Measurements from ENCODE around the gene PIEZO2. TPM values are rescaled to one million over a fixed set of nuclear protein-coding genes. Genes with fewer than 3 reads are reported as not detected.
"Not testable (repeated sequence)": the region's sequence is repeated elsewhere in the genome, so short reads cannot be mapped to it uniquely, and the experiment has no call there.

The PIEZO2 gene
- total RNA-seq, 1 experiment from 2014 or later, result 0.11 TPM

DNA sequence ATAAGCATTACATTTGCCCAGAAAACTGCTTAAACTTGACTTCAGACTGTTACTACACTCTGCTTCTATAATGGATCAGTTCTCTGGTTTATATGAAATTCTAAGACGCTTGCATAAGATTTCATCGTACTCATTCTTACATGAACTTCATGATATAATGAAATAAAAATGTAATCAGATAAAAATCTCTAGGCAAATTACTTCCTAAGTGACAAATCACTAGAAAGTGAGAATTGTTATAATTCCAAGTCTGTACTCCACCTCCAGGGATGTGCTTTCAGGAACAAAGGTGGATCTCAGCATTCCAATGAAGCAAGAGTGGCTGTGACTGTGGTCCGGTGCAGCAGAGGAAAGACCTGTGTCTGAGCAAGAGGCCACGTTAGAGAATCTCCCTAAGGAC, 226.2 kb downstream of the PIEZO2 start:
- CTCF ChIA-PET, result no interaction called here
- no peaks in the 10 kb centered on the region for H3K4me1 ChIP-seq
- no peak overlapping the region for H3K4me3 ChIP-seq (ENCODE audit: low read depth, low read length)
- POLR2A ChIA-PET, result no interaction called here
- no peaks in the 10 kb centered on the region for H3K4me1 Mint-ChIP-seq (ENCODE audit: low read depth, unreplicated experiment)
- TF ChIP-seq, protein P1, sequence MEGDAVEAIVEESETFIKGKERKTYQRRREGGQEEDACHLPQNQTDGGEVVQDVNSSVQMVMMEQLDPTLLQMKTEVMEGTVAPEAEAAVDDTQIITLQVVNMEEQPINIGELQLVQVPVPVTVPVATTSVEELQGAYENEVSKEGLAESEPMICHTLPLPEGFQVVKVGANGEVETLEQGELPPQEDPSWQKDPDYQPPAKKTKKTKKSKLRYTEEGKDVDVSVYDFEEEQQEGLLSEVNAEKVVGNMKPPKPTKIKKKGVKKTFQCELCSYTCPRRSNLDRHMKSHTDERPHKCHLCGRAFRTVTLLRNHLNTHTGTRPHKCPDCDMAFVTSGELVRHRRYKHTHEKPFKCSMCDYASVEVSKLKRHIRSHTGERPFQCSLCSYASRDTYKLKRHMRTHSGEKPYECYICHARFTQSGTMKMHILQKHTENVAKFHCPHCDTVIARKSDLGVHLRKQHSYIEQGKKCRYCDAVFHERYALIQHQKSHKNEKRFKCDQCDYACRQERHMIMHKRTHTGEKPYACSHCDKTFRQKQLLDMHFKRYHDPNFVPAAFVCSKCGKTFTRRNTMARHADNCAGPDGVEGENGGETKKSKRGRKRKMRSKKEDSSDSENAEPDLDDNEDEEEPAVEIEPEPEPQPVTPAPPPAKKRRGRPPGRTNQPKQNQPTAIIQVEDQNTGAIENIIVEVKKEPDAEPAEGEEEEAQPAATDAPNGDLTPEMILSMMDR (IDR thresholded peaks at IDR 0.05; ENCODE audit: insufficient read depth in 1 of 2, low read depth in 1 of 2, low read length in 1 of 2, severe bottlenecking in 1 of 2, unreplicated experiment in 1 of 2), result no peak
- intact Hi-C loops (cut with micrococcal nuclease; ENCODE audit: unreplicated experiment), result no loop called here
- H3K36me3 ChIP-seq (ENCODE audit: control insufficient read depth, insufficient read depth, low read length), result no peaks in the 10 kb centered on the region
- BruUV-seq (replicated peaks), result no TSS peak
- no peaks in the 10 kb centered on the region for H3K27me3 ChIP-seq (replicated peaks; ENCODE audit: control insufficient read depth, insufficient read depth, low read length)
- H3K27me3 Mint-ChIP-seq (ENCODE audit: insufficient read depth, unreplicated experiment), result no peaks in the 10 kb centered on the region
- no peaks in the 10 kb centered on the region for H3K9me3 Mint-ChIP-seq (ENCODE audit: unreplicated experiment)
- H3K27ac Mint-ChIP-seq (ENCODE audit: unreplicated experiment), result no peak overlapping the region
- no peaks in the 10 kb centered on the region for H3K36me3 Mint-ChIP-seq (ENCODE audit: insufficient read depth, unreplicated experiment)
- DNase-seq, result no peak
- H3K9me3 ChIP-seq, result no peaks in the 10 kb centered on the region
- no peak overlapping the region for H3K4me3 Mint-ChIP-seq (ENCODE audit: unreplicated experiment)

DNA sequence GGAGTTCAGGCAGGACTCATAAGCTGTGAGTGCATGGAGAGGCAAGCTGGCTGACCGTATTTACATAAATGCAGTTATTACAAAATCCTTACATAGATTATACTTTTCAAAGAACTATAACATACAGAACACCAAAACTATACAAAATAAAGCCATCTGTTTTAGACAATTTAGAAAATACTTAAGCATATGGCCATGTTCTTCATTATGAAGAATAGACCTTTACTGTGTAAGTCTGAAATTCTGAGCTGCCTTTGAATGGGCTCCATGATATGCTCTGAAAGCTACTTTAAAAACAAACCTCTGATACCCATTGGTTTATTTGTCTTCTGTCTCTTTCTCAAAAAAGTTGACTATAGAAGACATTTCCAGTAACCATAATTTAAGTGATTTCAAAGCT, 226.7 kb downstream of the PIEZO2 start:
- H3K36me3 ChIP-seq (ENCODE audit: control insufficient read depth, insufficient read depth, low read length); DNase-seq; H3K9me3 ChIP-seq; H3K4me1 ChIP-seq; BruUV-seq (replicated peaks); H3K4me1 Mint-ChIP-seq (ENCODE audit: low read depth, unreplicated experiment); H3K36me3 Mint-ChIP-seq (ENCODE audit: insufficient read depth, unreplicated experiment); H3K9me3 Mint-ChIP-seq (ENCODE audit: unreplicated experiment); POLR2A ChIA-PET; H3K4me3 ChIP-seq (ENCODE audit: low read depth, low read length); H3K4me3 Mint-ChIP-seq (ENCODE audit: unreplicated experiment); H3K27me3 Mint-ChIP-seq (ENCODE audit: insufficient read depth, unreplicated experiment); H3K27ac Mint-ChIP-seq (ENCODE audit: unreplicated experiment); H3K27me3 ChIP-seq (replicated peaks; ENCODE audit: control insufficient read depth, insufficient read depth, low read length); CTCF ChIA-PET; intact Hi-C loops (cut with micrococcal nuclease; ENCODE audit: unreplicated experiment): not testable (repeated sequence)

DNA sequence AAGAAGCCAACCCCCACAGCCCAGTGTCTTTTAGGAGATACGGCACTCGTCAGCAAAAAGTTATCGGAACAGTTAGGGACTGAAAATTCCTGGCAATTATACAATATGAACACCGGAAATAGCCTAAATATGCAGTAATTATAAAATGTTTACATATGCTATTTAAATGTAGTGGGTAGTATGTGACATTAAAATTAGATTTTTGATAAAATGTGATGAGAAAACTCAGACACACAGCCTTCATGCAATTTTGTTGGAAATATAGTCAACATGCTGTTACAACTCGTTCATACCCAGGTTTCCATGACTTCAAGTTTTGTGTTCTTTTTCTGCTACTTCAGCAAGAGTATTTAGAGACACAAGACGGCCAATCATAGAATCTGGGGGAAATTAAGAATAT, 229.1 kb downstream of the PIEZO2 start:
- H3K36me3 ChIP-seq (ENCODE audit: control insufficient read depth, insufficient read depth, low read length); H3K36me3 Mint-ChIP-seq (ENCODE audit: insufficient read depth, unreplicated experiment); H3K4me3 ChIP-seq (ENCODE audit: low read depth, low read length); H3K27me3 ChIP-seq (replicated peaks; ENCODE audit: control insufficient read depth, insufficient read depth, low read length); H3K27ac Mint-ChIP-seq (ENCODE audit: unreplicated experiment); H3K9me3 ChIP-seq; H3K4me1 Mint-ChIP-seq (ENCODE audit: low read depth, unreplicated experiment); POLR2A ChIA-PET; H3K4me1 ChIP-seq; CTCF ChIA-PET; BruUV-seq (replicated peaks); H3K27me3 Mint-ChIP-seq (ENCODE audit: insufficient read depth, unreplicated experiment); DNase-seq; intact Hi-C loops (cut with micrococcal nuclease; ENCODE audit: unreplicated experiment); H3K4me3 Mint-ChIP-seq (ENCODE audit: unreplicated experiment); H3K9me3 Mint-ChIP-seq (ENCODE audit: unreplicated experiment): not testable (repeated sequence)

DNA sequence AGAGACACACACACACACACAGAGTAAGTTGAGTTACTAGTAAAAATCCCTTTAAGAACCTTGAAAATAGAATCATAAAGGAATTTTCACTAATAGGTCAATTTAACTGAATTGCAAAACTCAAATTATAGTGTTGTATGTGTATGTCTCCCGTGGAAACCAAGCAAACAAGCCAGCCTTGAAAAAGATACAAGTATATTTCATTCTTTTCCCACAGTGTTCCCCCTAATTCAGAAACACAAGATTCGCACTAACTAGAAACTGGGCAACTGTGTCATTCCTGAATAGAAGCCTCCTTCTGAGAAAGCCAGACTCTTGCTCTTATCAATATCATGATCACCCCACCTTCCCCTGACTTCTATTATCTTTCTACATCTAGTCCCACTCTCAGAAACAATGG, 229.5 kb downstream of the PIEZO2 start:
- Histone ChIP-seq H3K4me1 (no peaks in the 10 kb centered on the region), H3K27me3 (replicated peaks; ENCODE audit: control insufficient read depth, insufficient read depth, low read length) (no peaks in the 10 kb centered on the region), H3K4me3 (ENCODE audit: low read depth, low read length) (no peak overlapping the region), H3K9me3 (no peaks in the 10 kb centered on the region), H3K36me3 (ENCODE audit: control insufficient read depth, insufficient read depth, low read length) (no peaks in the 10 kb centered on the region)
- Mint-ChIP-seq H3K9me3 (ENCODE audit: unreplicated experiment) (no peaks in the 10 kb centered on the region), H3K27me3 (ENCODE audit: insufficient read depth, unreplicated experiment) (no peaks in the 10 kb centered on the region), H3K4me3 (ENCODE audit: unreplicated experiment) (no peak overlapping the region), H3K36me3 (ENCODE audit: insufficient read depth, unreplicated experiment) (no peaks in the 10 kb centered on the region), H3K4me1 (ENCODE audit: low read depth, unreplicated experiment) (no peaks in the 10 kb centered on the region), H3K27ac (ENCODE audit: unreplicated experiment) (no peak overlapping the region)
- intact Hi-C loops (cut with micrococcal nuclease; ENCODE audit: unreplicated experiment), result no loop called here
- POLR2A ChIA-PET, result no interaction called here
- CTCF ChIA-PET, result no interaction called here
- no TSS peak for BruUV-seq (replicated peaks)
- TF ChIP-seq, protein P1 (IDR thresholded peaks at IDR 0.05; ENCODE audit: insufficient read depth in 1 of 2, low read depth in 1 of 2, low read length in 1 of 2, severe bottlenecking in 1 of 2, unreplicated experiment in 1 of 2), result no peak
- DNase-seq, result no peak
